Endothelial cell of umbilical vein (primary cell): ENCODE results near the gene MICALL2. TPM values are rescaled to one million over a fixed set of nuclear protein-coding genes. Genes with fewer than 3 reads are reported as not detected.

Experiments used
- BruUV-seq: library from RNA; stranded (reverse); fragments of 400-500 nt; replicated peaks from 2 replicates; lab custom pipeline; 2021; lab: Mats Ljungman, UMichigan
- CTCF ChIA-PET: fragments of 300-600, 350-600 bp; sonication (Branson Sonifier 250); formaldehyde crosslinking; loops from one replicate; lab custom pipeline; 2021; ENCODE audit warnings: antibody characterized with exemption, inconsistent platforms; lab: Charles Lee
- POLR2A ChIA-PET: fragments of 300-600, 350-600 bp; sonication (Branson Sonifier 250); formaldehyde crosslinking; loops from one replicate; lab custom pipeline; 2021; ENCODE audit warnings: antibody characterized with exemption, inconsistent platforms; lab: Charles Lee
- DNase-seq: peaks from one replicate; pipeline ENCODE4 v3.0.0-alpha.2; 2011; ENCODE audit warnings: low read depth, low spot score
- FAIRE-seq: peaks from 2 replicates; lab custom pipeline; 2011; peaks lifted over from hg19 to GRCh38; lab: Jason Lieb, UNC
- H2AFZ ChIP-seq: 2 replicates; pipeline ENCODE4 v1.6.0; 2012; ENCODE audit warnings: low read depth, low read length, control low read depth, inconsistent platforms
- H3K27ac ChIP-seq: 2 replicates; pipeline ENCODE4 v1.5.1; 2011; ENCODE audit warnings: low read depth, mild to moderate bottlenecking, control low read depth, low read length, moderate library complexity; ENCODE audit not compliant: insufficient read depth
- H3K27me3 ChIP-seq, 2 experiments: 2 replicates each; pipeline versions ENCODE4 v1.6.0 to v1.6.1; 2011; ENCODE audit warnings: low read length in 2 of 2, mixed read lengths in 1 of 2; ENCODE audit not compliant: control insufficient read depth in 2 of 2, insufficient read depth in 2 of 2
- H3K36me3 ChIP-seq, 2 experiments: 2 replicates in 1 of 2; 3 replicates in 1 of 2; pipeline ENCODE4 v1.5.1; 2011; ENCODE audit warnings: low read length in 2 of 2, mild to moderate bottlenecking in 1 of 2, moderate library complexity in 1 of 2; ENCODE audit not compliant: control insufficient read depth in 2 of 2, insufficient read depth in 2 of 2; ENCODE audit errors: extremely low read depth in 1 of 2
- H3K4me1 ChIP-seq: 3 replicates; pipeline ENCODE4 v1.5.1; 2011; ENCODE audit warnings: mild to moderate bottlenecking, low read length; ENCODE audit not compliant: control insufficient read depth, insufficient read depth; ENCODE audit errors: extremely low read depth
- H3K4me2 ChIP-seq: 2 replicates; pipeline ENCODE4 v1.6.1; 2011; ENCODE audit warnings: low read length, control low read depth, mixed read lengths; ENCODE audit not compliant: insufficient read depth
- H3K4me3 ChIP-seq, 3 experiments: fragments of 200-600 bp in 1 of 3; sonication (generic), shearing (Covaris generic) in 1 of 3; replicated peaks in 1 of 3; 2 replicates each; pipeline ENCODE4 v1.5.1; 2011 to 2016; ENCODE audit warnings: control low read depth in 3 of 3, low read length in 3 of 3, mild to moderate bottlenecking in 2 of 3, inconsistent platforms in 1 of 3, low read depth in 1 of 3, moderate library complexity in 1 of 3; ENCODE audit not compliant: insufficient read depth in 1 of 3
- H3K79me2 ChIP-seq: 2 replicates; pipeline ENCODE4 v1.6.0; 2012; ENCODE audit warnings: low read length, inconsistent platforms; ENCODE audit not compliant: control insufficient read depth, insufficient read depth
- H3K9ac ChIP-seq: replicated peaks from 2 replicates; pipeline ENCODE3; 2011; ENCODE audit warnings: low read length, control low read depth; ENCODE audit not compliant: insufficient read depth; ENCODE audit errors: extremely low read depth
- H3K9me1 ChIP-seq: replicated peaks from 3 replicates; pipeline ENCODE4 v1.6.0; 2011; ENCODE audit warnings: mild to moderate bottlenecking, low read length; ENCODE audit not compliant: control insufficient read depth, insufficient read depth; ENCODE audit errors: extremely low read depth
- H3K9me3 ChIP-seq: replicated peaks from 2 replicates; pipeline ENCODE4 v1.5.1; 2012; ENCODE audit warnings: low read length, inconsistent platforms; ENCODE audit not compliant: control insufficient read depth, insufficient read depth
- H4K20me1 ChIP-seq: replicated peaks from 2 replicates; pipeline ENCODE3; 2011; ENCODE audit warnings: mild to moderate bottlenecking, low read length; ENCODE audit not compliant: control insufficient read depth, insufficient read depth; ENCODE audit errors: extremely low read depth
- CTCF ChIP-seq, 2 donors: IDR thresholded peaks; 1 replicate in 1 of 2; 2 replicates in 1 of 2; pipeline ENCODE4 v1.5.1; 2011; ENCODE audit warnings: low read length in 2 of 2, mild to moderate bottlenecking in 2 of 2, moderate library complexity in 2 of 2, control low read depth in 1 of 2, inconsistent platforms in 1 of 2, low read depth in 1 of 2; ENCODE audit not compliant: insufficient read depth in 1 of 2; ENCODE audit errors: extremely low read depth in 1 of 2
- EZH2 ChIP-seq: IDR thresholded peaks from 2 replicates; pipeline ENCODE4 v1.6.1; 2012; ENCODE audit warnings: borderline replicate concordance, low read depth, mild to moderate bottlenecking, moderate library complexity, low read length, inconsistent platforms; ENCODE audit not compliant: severe bottlenecking
- FOS ChIP-seq: IDR thresholded peaks from 2 replicates; pipeline ENCODE4 v1.6.1; 2011; ENCODE audit warnings: mild to moderate bottlenecking, low read length, moderate library complexity, borderline replicate concordance; ENCODE audit not compliant: insufficient read depth
- GATA2 ChIP-seq: IDR thresholded peaks from 2 replicates; pipeline ENCODE4 v1.7.0; 2011; ENCODE audit warnings: low read depth, mild to moderate bottlenecking, moderate library complexity, mixed read lengths, low read length; ENCODE audit not compliant: insufficient read length, insufficient read depth
- MAX ChIP-seq: IDR thresholded peaks from 2 replicates; pipeline ENCODE4 v1.6.1; 2011; ENCODE audit not compliant: insufficient read depth, insufficient read length
- MYC ChIP-seq: IDR thresholded peaks from one replicate; pipeline ENCODE4 v1.6.1; 2011; ENCODE audit warnings: mild to moderate bottlenecking, low read depth, low read length
- POLR2A ChIP-seq: IDR thresholded peaks from 2 replicates; pipeline ENCODE4 v1.6.1; 2012; ENCODE audit warnings: low read depth, mild to moderate bottlenecking, control low read depth, low read length
- POLR2AphosphoS5 ChIP-seq: IDR thresholded peaks from 2 replicates; pipeline ENCODE4 v1.6.1; 2012; ENCODE audit warnings: low read depth, mild to moderate bottlenecking, control low read depth, low read length, moderate library complexity; ENCODE audit not compliant: insufficient read depth
- dilution Hi-C: fragments of 300-500 bp; cut with MboI; formaldehyde crosslinking; loops from one replicate; pipeline ENCODE4 v1.15.0; 2019; ENCODE audit warnings: low sequenced_read_pairs; ENCODE audit not compliant: extremely low pct_ligation_motif_present
- intact Hi-C: fragments of 100-400 bp; cut with micrococcal nuclease; formaldehyde crosslinking; loops from one replicate; pipeline ENCODE4 v1.10.0; 2022
- polyA plus RNA-seq, 4 experiments: library from polyadenylated mRNA; depleted of rRNA in 3 of 4; stranded (reverse) in 3 of 4; unstranded in 1 of 4; fragments of >200 nt; gene quantifications; 2 replicates each; pipeline versions ENCODE4 v1.2.1 to v1.2.3, GENCODE V29; 2011 to 2012; ENCODE audit warnings: missing spikeins in 1 of 4
- total RNA-seq: library from RNA; stranded (reverse); gene quantifications from 2 replicates; pipeline ENCODE4 v1.2.3, GENCODE V29; 2021

The MICALL2 gene
- total and polyA plus RNA-seq, 2 donors (not counting 3 experiments of a cell fraction or from before 2014, with no cell fraction given), result 29.8 to 46.3 TPM

GRCh38 chr7:1466524-1467271, 7.4 kb upstream of the MICALL2 start:
- no peak overlapping the region for H3K4me2 ChIP-seq
- POLR2A ChIA-PET, result no interaction called here
- peaks cover 6 to 15% of the 10 kb centered on the region in 2 experiments for H3K36me3 ChIP-seq
- TF ChIP-seq POLR2AphosphoS5 (peak; percentile 25), MAX (no peak)
- H2AFZ ChIP-seq, result no peak overlapping the region
- intact Hi-C loops (no loop called here), dilution Hi-C loops (no loop called here)
- no peak overlapping the region for H3K27ac ChIP-seq
- BruUV-seq, result no TSS peak
- FAIRE-seq, result no peak
- DNase-seq, result peak; percentile 20
- no peaks in the 10 kb centered on the region for H3K9me1 ChIP-seq
- no peak overlapping the region for H3K4me3 ChIP-seq
- CTCF ChIA-PET, result interaction anchor here (1.4 kb wide), 1 partner anchor 34 kb away, joined by 4 read pairs; no protein-coding TSS in a partner anchor
- H3K4me1 ChIP-seq, result no peaks in the 10 kb centered on the region
- H3K27me3 ChIP-seq, result no peaks in the 10 kb centered on the region
- H4K20me1 ChIP-seq, result no peaks in the 10 kb centered on the region
- H3K9me3 ChIP-seq, result no peaks in the 10 kb centered on the region
- no peaks in the 10 kb centered on the region for H3K79me2 ChIP-seq
- H3K9ac ChIP-seq, result no peak overlapping the region

GRCh38 chr7:1464694-1465093, 5.4 kb upstream of the MICALL2 start:
- Histone ChIP-seq H3K36me3 (peaks cover 0 to 1% of the 10 kb centered on the region in 2 experiments), H3K27ac (no peak overlapping the region), H3K4me3 (no peak overlapping the region), H3K4me2 (no peak overlapping the region), H3K27me3 (no peaks in the 10 kb centered on the region), H3K79me2 (no peaks in the 10 kb centered on the region), H3K9ac (no peak overlapping the region), H3K4me1 (peaks cover 14% of the 10 kb centered on the region), H2AFZ (no peak overlapping the region), H3K9me1 (no peaks in the 10 kb centered on the region), H3K9me3 (no peaks in the 10 kb centered on the region), H4K20me1 (no peaks in the 10 kb centered on the region)
- no peak for FAIRE-seq
- DNase-seq, result no peak
- TF ChIP-seq MYC (no peak), EZH2 (no peak), MAX (no peak), CTCF (IDR thresholded peaks at IDR 0.05; ENCODE audit: extremely low read depth in 1 of 2, insufficient read depth in 1 of 2, low read depth in 1 of 2, low read length in 2 of 2) (no peak), POLR2A (no peak), FOS (no peak), GATA2 (no peak)
- intact Hi-C loops, result no loop called here
- ChIA-PET CTCF (interaction anchor here (1.1 kb wide), 1 partner anchor 10 kb away, joined by 6 read pairs; no protein-coding TSS in a partner anchor), POLR2A (no interaction called here)
- no TSS peak for BruUV-seq
- dilution Hi-C loops, result no loop called here
